ENCODE results near the gene TPT1.
"Not testable (repeated sequence)": the region's sequence is repeated elsewhere in the genome, so short reads cannot be mapped to it uniquely, and the experiment has no call there.

Gene TPT1

GRCh38 chr13:45341034-45341798 is at the start of gene TPT1:
TSS of gene TPT1 (minus strand) at chr13:45341183. CDS start at chr13:45341069, 114 bp downstream.
- Mint-ChIP-seq H3K4me3 (peak within 1 kb of the TSS; percentile 99), H3K27me3 (peaks cover 3% of the 10 kb centered on the region), H3K9me3 (no peaks in the 10 kb centered on the region), H3K27ac (peak within 1 kb of the TSS; percentile 99), H3K4me1 (peaks cover 59% of the 10 kb centered on the region), H3K36me3 (ENCODE audit: low read depth) (peaks cover 54% of the 10 kb centered on the region)
- peak; percentile 99 for DNase-seq
- ATAC-seq, result peak; percentile 91

GRCh38 chr13:45390348-45390747 is 49.4 kb upstream of the TPT1 start:
- not testable (repeated sequence) for H3K9me3 Mint-ChIP-seq, H3K27ac Mint-ChIP-seq, H3K4me3 Mint-ChIP-seq, DNase-seq, ATAC-seq, H3K27me3 Mint-ChIP-seq
- Mint-ChIP-seq H3K36me3 (ENCODE audit: low read depth) (peaks cover 16% of the 10 kb centered on the region), H3K4me1 (peaks cover 27% of the 10 kb centered on the region)

- ATAC-seq (no peak), DNase-seq (no peak)
- H3K4me3 Mint-ChIP-seq, result no peak overlapping the region
- peaks cover 13% of the 10 kb centered on the region for H3K36me3 Mint-ChIP-seq (ENCODE audit: low read depth)
- H3K27ac Mint-ChIP-seq, result no peak overlapping the region
- H3K9me3 Mint-ChIP-seq, result no peaks in the 10 kb centered on the region
- no peaks in the 10 kb centered on the region for H3K27me3 Mint-ChIP-seq
- peaks cover 12% of the 10 kb centered on the region for H3K4me1 Mint-ChIP-seq
These were observed 47.7 kb upstream of the TPT1 start for GRCh38 chr13:45388664-45389063.

GRCh38 chr13:45386892-45387575 is 46.1 kb upstream of the TPT1 start:
- DNase-seq, result peak; percentile 23
- H3K27ac Mint-ChIP-seq, H3K27me3 Mint-ChIP-seq, H3K4me3 Mint-ChIP-seq, H3K9me3 Mint-ChIP-seq: not testable (repeated sequence)
- Mint-ChIP-seq H3K4me1 (peaks cover 12% of the 10 kb centered on the region), H3K36me3 (ENCODE audit: low read depth) (peaks cover 13% of the 10 kb centered on the region)
- ATAC-seq, result peak; percentile 88

GRCh38 chr13:45385907-45386553 is 45.0 kb upstream of the TPT1 start:
- Mint-ChIP-seq H3K27me3 (no peaks in the 10 kb centered on the region), H3K27ac (no peak overlapping the region), H3K36me3 (ENCODE audit: low read depth) (peaks cover 13% of the 10 kb centered on the region), H3K4me3 (no peak overlapping the region), H3K9me3 (no peaks in the 10 kb centered on the region), H3K4me1 (peaks cover 12% of the 10 kb centered on the region)
- DNase-seq (no peak), ATAC-seq (no peak)

- ATAC-seq (no peak), DNase-seq (no peak)
- Mint-ChIP-seq H3K4me1 (peaks cover 12% of the 10 kb centered on the region), H3K36me3 (ENCODE audit: low read depth) (peaks cover 9% of the 10 kb centered on the region), H3K27ac (no peak overlapping the region), H3K4me3 (no peak overlapping the region), H3K9me3 (no peaks in the 10 kb centered on the region), H3K27me3 (no peaks in the 10 kb centered on the region)
These were observed 44.3 kb upstream of the TPT1 start for GRCh38 chr13:45385320-45385719.

- peaks cover 12% of the 10 kb centered on the region for H3K4me1 Mint-ChIP-seq
- H3K36me3 Mint-ChIP-seq (ENCODE audit: low read depth), result peaks cover 9% of the 10 kb centered on the region
- H3K27ac Mint-ChIP-seq, result no peak overlapping the region
- no peaks in the 10 kb centered on the region for H3K9me3 Mint-ChIP-seq
- no peak for DNase-seq
- no peak for ATAC-seq
- H3K27me3 Mint-ChIP-seq, result no peaks in the 10 kb centered on the region
- no peak overlapping the region for H3K4me3 Mint-ChIP-seq
These were observed 43.6 kb upstream of the TPT1 start for GRCh38 chr13:45384474-45385174.

- H3K27me3 Mint-ChIP-seq; H3K36me3 Mint-ChIP-seq (ENCODE audit: low read depth); ATAC-seq; H3K27ac Mint-ChIP-seq; H3K9me3 Mint-ChIP-seq; DNase-seq; H3K4me3 Mint-ChIP-seq: not testable (repeated sequence)
- H3K4me1 Mint-ChIP-seq, result peaks cover 12% of the 10 kb centered on the region
These were observed 41.8 kb upstream of the TPT1 start for GRCh38 chr13:45382739-45383138.

- no peak overlapping the region for H3K27ac Mint-ChIP-seq
- DNase-seq (no peak), ATAC-seq (no peak)
- no peaks in the 10 kb centered on the region for H3K27me3 Mint-ChIP-seq
- no peaks in the 10 kb centered on the region for H3K4me1 Mint-ChIP-seq
- H3K4me3 Mint-ChIP-seq, result no peak overlapping the region
- peaks cover 2% of the 10 kb centered on the region for H3K36me3 Mint-ChIP-seq (ENCODE audit: low read depth)
- no peaks in the 10 kb centered on the region for H3K9me3 Mint-ChIP-seq
These were observed 40.2 kb upstream of the TPT1 start for GRCh38 chr13:45381196-45381595.

- not testable (repeated sequence) for H3K9me3 Mint-ChIP-seq; H3K36me3 Mint-ChIP-seq (ENCODE audit: low read depth); H3K27me3 Mint-ChIP-seq; ATAC-seq; H3K27ac Mint-ChIP-seq; DNase-seq; H3K4me1 Mint-ChIP-seq; H3K4me3 Mint-ChIP-seq
These were observed 39.7 kb upstream of the TPT1 start for GRCh38 chr13:45380708-45381107.

- H3K4me1 Mint-ChIP-seq; H3K27me3 Mint-ChIP-seq; DNase-seq; H3K27ac Mint-ChIP-seq; ATAC-seq; H3K36me3 Mint-ChIP-seq (ENCODE audit: low read depth); H3K4me3 Mint-ChIP-seq; H3K9me3 Mint-ChIP-seq: not testable (repeated sequence)
These were observed 38.5 kb upstream of the TPT1 start for GRCh38 chr13:45379516-45379915.

GRCh38 chr13:45378786-45379185 is 37.8 kb upstream of the TPT1 start:
- H3K4me3 Mint-ChIP-seq; H3K9me3 Mint-ChIP-seq; H3K27ac Mint-ChIP-seq; ATAC-seq; DNase-seq; H3K4me1 Mint-ChIP-seq; H3K36me3 Mint-ChIP-seq (ENCODE audit: low read depth); H3K27me3 Mint-ChIP-seq: not testable (repeated sequence)

GRCh38 chr13:45377314-45377713 is 36.3 kb upstream of the TPT1 start:
- not testable (repeated sequence) for ATAC-seq

GRCh38 chr13:45376651-45377050 is 35.7 kb upstream of the TPT1 start:
- H3K4me1 Mint-ChIP-seq; H3K4me3 Mint-ChIP-seq; H3K27ac Mint-ChIP-seq; DNase-seq; H3K36me3 Mint-ChIP-seq (ENCODE audit: low read depth); ATAC-seq; H3K27me3 Mint-ChIP-seq; H3K9me3 Mint-ChIP-seq: not testable (repeated sequence)

More at GRCh38 chr13:45377314-45377713, 36.3 kb upstream of the TPT1 start:
- DNase-seq; H3K27ac Mint-ChIP-seq; H3K27me3 Mint-ChIP-seq; H3K9me3 Mint-ChIP-seq; H3K4me3 Mint-ChIP-seq; H3K36me3 Mint-ChIP-seq (ENCODE audit: low read depth); H3K4me1 Mint-ChIP-seq: not testable (repeated sequence)
